ENCODE data around the gene HCFC1. TPM values are rescaled to one million over a fixed set of nuclear protein-coding genes. Genes with fewer than 3 reads are reported as not detected.

The HCFC1 gene
- total and polyA plus RNA-seq, 9 of the 15 experiments (the other 6 are each of a cell fraction or from before 2014, with no cell fraction given): 2.8 to 133 (median 17.1) TPM

- TF ChIP-seq TOE1 (IDR thresholded peaks at IDR 0.05; ENCODE audit: borderline replicate concordance): no peak
- TF ChIP-seq TOE1 (CRISPR knock-in tag; IDR thresholded peaks at IDR 0.05; ENCODE audit: borderline replicate concordance, low read depth): 0 out of 2 replicates have a peak, but pooled peaks have one; percentile 34
- TF ChIP-seq RBBP5 (IDR thresholded peaks at IDR 0.05; ENCODE audit: borderline replicate concordance, insufficient read depth, low read length, poor library complexity, severe bottlenecking): peak; percentile 40
- peak; percentile 57 for TF ChIP-seq HCFC1 (IDR thresholded peaks at IDR 0.05; ENCODE audit: low read depth, low read length)
- peak; percentile 49; the same call in 1 of the 2 replicates for TF ChIP-seq ATF1 (CRISPR knock-in tag; IDR thresholded peaks at IDR 0.05)
- peak; percentile 98 for TF ChIP-seq ATF1 (tag; IDR thresholded peaks at IDR 0.05)
- no peak for TF ChIP-seq ZBTB40 (IDR thresholded peaks at IDR 0.05)
- TF ChIP-seq ZBTB40 (CRISPR knock-in tag; IDR thresholded peaks at IDR 0.05): no peak
- TF ChIP-seq ZNF766 (CRISPR knock-in tag; conservative IDR thresholded peaks at IDR 0.05): peak; percentile 62; the same call in 1 of the 2 replicates
- TF ChIP-seq PATZ1 (CRISPR knock-in tag; IDR thresholded peaks at IDR 0.05; ENCODE audit: borderline replicate concordance): no peak
- peak; percentile 91 for TF ChIP-seq HDAC8 (tag; IDR thresholded peaks at IDR 0.05)
- TF ChIP-seq UBTF (IDR thresholded peaks at IDR 0.05; ENCODE audit: borderline replicate concordance in 1 of 2, low read depth in 2 of 2, low read length in 2 of 2): no peak
Observed at GRCh38 chrX:153971450-153972367, at the start of gene HCFC1 (continued).
